GM12874 (cell line): ENCODE results near the gene ADAMTS9.

Source experiments
- CTCF ChIP-seq: IDR thresholded peaks from 2 replicates; pipeline ENCODE4 v1.5.1; 2011; ENCODE audit warnings: low read depth, mild to moderate bottlenecking, control low read depth, low read length, moderate library complexity; ENCODE audit not compliant: insufficient read depth

ADAMTS9 gene

GRCh38 chr3:64651741-64652241 lies 36.0 kb downstream of the ADAMTS9 start:
- no peak for TF ChIP-seq CTCF

GRCh38 chr3:64651303-64651702 lies 36.5 kb downstream of the ADAMTS9 start:
- TF ChIP-seq CTCF: no peak

- TF ChIP-seq CTCF: no peak
Observed at GRCh38 chr3:64650715-64651114, 37.1 kb downstream of the ADAMTS9 start.

GRCh38 chr3:64650096-64650622 lies 37.6 kb downstream of the ADAMTS9 start:
- no peak for TF ChIP-seq CTCF

- no peak for TF ChIP-seq CTCF
Observed at GRCh38 chr3:64648927-64649906, 38.6 kb downstream of the ADAMTS9 start.

- TF ChIP-seq CTCF: no peak
Observed at GRCh38 chr3:64647825-64648224, 40.0 kb downstream of the ADAMTS9 start.

GRCh38 chr3:64645243-64645642 lies 42.6 kb downstream of the ADAMTS9 start:
- no peak for TF ChIP-seq CTCF
